Activated T-helper 17 cell treated with anti-CD3 and anti-CD28 coated beads, Interleukin-2, amount 50 U/mL, for 72 hours (primary cell): ENCODE data around the gene PARD3. TPM values are rescaled to one million over a fixed set of nuclear protein-coding genes. Genes with fewer than 3 reads are reported as not detected.
"Not testable (repeated sequence)": the region's sequence is repeated elsewhere in the genome, so short reads cannot be mapped to it uniquely, and the experiment has no call there.

Experiments
- ATAC-seq: fragments of 150-1000 bp; cut with Tn5 transposase; replicated peaks from 2 replicates; pipeline ENCODE4 v1.10.0; 2021; ENCODE audit warnings: mild to moderate bottlenecking, moderate library complexity
- H3K27ac Mint-ChIP-seq: one replicate; pipeline ENCODE4 v1.8.0; 2022; ENCODE audit warnings: mixed read lengths
- H3K27me3 Mint-ChIP-seq: one replicate; pipeline ENCODE4 v1.8.0; 2022; ENCODE audit warnings: mixed read lengths
- H3K36me3 Mint-ChIP-seq: one replicate; pipeline ENCODE4 v1.8.0; 2022; ENCODE audit warnings: low read depth, mild to moderate bottlenecking, mixed read lengths
- H3K4me1 Mint-ChIP-seq: one replicate; pipeline ENCODE4 v1.8.0; 2022; ENCODE audit warnings: mixed read lengths
- H3K4me3 Mint-ChIP-seq: one replicate; pipeline ENCODE4 v1.8.0; 2022; ENCODE audit warnings: mild to moderate bottlenecking, mixed read lengths
- H3K9me3 Mint-ChIP-seq: one replicate; pipeline ENCODE4 v1.8.0; 2022; ENCODE audit warnings: mixed read lengths
- total RNA-seq, 2 donors: library from RNA; stranded (reverse); gene quantifications; one replicate each; pipeline ENCODE4 v1.2.3, GENCODE V29; 2022

PARD3 gene
- total RNA-seq, 2 donors from 2014 or later = 0.13 to 0.24 TPM

DNA sequence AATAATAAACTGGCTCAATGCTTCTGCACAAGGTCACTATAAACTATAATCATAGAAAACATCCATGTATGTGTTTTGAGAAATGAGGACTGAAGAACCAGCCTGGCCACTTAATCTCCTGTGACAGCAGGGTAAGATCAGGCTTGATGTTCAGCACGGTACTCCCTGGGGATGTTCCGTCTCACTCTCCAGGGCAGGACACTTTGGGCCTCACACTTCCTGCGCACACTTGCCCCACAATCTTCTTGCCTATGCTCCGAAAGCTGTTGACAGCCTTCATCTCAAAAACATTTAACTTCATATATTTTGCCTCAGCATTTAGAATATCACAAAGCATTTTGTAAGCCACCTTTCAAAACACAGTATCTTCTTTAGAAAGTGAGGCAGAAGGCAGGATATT is 92.7 kb downstream of the PARD3 start:
- Mint-ChIP-seq H3K27ac (no peak overlapping the region), H3K36me3 (no peaks in the 10 kb centered on the region), H3K4me1 (no peaks in the 10 kb centered on the region), H3K27me3 (peaks cover 5% of the 10 kb centered on the region), H3K4me3 (no peak overlapping the region), H3K9me3 (no peaks in the 10 kb centered on the region)
- ATAC-seq = no peak

DNA sequence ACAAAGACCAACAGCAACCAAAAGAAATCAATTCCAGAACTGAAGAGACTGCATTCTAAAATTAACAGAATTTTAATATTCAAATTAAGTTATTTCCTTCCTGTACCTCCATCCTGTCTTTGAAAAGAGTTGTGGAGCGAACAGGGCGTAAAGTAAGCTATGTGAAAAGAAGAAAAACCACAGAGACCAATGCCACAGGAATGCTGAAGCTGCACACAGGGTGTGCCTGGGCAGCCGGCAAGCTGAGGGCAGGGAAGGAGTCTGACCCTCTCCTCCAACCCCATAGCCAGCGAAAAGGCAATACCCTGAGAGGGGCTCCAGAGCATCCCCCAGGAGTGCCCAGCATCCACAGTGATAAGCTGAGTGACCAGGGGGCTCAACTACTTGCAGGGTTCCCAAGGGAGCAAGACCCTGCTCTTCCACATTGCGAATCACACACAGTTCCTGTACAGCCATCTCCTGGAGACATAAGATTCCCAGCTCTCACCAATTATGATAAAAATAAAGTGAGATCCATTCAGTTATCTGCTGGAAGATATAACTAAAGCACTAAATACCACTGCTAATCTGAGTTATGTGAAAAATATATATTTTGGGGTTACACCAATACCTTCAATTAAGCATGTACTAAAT is 93.8 kb downstream of the PARD3 start:
- no peak for ATAC-seq
- Mint-ChIP-seq H3K27ac (no peak overlapping the region), H3K9me3 (no peaks in the 10 kb centered on the region), H3K36me3 (no peaks in the 10 kb centered on the region), H3K27me3 (peaks cover 10% of the 10 kb centered on the region), H3K4me3 (no peak overlapping the region), H3K4me1 (no peaks in the 10 kb centered on the region)

DNA sequence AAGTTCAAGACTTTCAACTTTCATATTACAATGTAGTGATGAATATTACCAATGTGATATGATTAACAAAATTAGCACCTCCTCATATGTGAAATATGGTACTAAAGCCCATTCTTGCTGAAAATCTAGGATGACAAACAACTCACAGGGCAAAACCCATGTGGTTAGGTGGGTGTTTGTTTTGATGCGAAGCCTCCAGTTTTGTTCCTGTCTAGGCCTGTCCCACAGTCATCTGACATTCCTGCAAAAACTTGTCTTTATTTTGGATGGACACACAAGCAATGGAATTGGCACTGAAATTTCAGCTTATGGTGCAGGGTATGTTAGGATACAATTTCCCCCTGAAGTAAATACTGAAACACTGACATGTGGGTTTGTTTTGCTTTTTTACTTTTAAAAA is 95.3 kb downstream of the PARD3 start:
- H3K27me3 Mint-ChIP-seq = peaks cover 12% of the 10 kb centered on the region
- ATAC-seq = no peak
- H3K36me3 Mint-ChIP-seq = no peaks in the 10 kb centered on the region
- no peak overlapping the region for H3K4me3 Mint-ChIP-seq
- H3K9me3 Mint-ChIP-seq = no peaks in the 10 kb centered on the region
- H3K27ac Mint-ChIP-seq = no peak overlapping the region
- no peaks in the 10 kb centered on the region for H3K4me1 Mint-ChIP-seq

DNA sequence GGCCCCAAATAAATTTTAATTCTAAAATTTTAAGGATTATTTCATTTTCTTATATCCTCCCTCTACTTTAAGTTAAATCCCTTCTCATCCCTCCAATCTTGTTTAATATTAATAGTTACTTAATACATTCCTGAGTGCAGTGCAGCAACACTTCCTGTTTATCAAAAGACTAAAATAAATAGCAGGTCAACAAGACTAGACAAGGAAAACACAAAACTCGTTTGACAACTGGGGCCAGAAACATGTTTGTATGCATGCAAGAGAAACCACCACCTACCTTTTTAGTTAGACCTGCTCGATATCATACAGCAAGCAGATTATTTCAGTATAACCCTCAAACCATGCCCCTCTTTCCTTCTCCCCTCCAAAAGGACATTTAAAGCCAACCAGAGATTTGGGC is 95.8 kb downstream of the PARD3 start:
- no peak overlapping the region for H3K27ac Mint-ChIP-seq
- H3K9me3 Mint-ChIP-seq = no peaks in the 10 kb centered on the region
- peaks cover 12% of the 10 kb centered on the region for H3K27me3 Mint-ChIP-seq
- ATAC-seq = no peak
- H3K4me3 Mint-ChIP-seq = no peak overlapping the region
- no peaks in the 10 kb centered on the region for H3K36me3 Mint-ChIP-seq
- H3K4me1 Mint-ChIP-seq = no peaks in the 10 kb centered on the region

DNA sequence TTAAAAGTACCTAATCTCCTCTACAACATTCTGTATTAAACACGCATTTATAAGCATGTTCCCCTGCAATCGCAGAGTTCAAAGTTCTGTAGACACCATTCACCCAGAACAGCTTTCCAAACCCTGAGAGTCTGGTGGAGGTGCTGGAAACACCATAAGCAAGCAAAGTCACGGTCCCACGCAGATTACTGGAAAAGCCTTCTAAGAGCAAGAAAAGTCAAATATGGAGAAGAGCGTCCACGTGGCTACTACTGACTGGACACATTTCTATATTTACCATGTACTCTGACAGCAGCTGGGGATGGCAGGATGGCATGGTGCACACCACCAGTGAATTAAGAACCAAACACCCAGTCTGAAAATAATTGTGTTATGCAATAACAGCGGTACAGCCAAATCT is 97.7 kb downstream of the PARD3 start:
- Mint-ChIP-seq H3K4me3 (no peak overlapping the region), H3K4me1 (no peaks in the 10 kb centered on the region), H3K27me3 (peaks cover 8% of the 10 kb centered on the region), H3K27ac (no peak overlapping the region), H3K9me3 (no peaks in the 10 kb centered on the region), H3K36me3 (no peaks in the 10 kb centered on the region)
- ATAC-seq = no peak

DNA sequence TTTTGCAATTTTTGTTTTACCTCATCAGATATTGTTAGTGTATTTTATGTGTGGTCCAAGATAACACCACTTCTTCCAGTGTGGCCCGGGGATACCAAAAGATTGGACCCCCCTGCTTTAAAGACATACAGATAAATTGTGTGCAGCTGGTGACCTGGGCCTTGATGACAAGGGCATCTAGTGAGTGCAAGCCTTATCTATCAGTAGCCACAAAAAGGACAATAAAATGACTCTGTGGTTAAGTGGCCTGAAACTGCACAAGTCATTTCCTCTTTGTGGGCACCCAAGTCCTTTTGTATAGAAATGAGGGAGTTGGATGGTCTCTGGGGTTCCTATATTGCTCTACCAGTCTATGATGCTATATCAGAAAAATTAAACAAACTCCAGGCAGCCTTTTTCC is 98.1 kb downstream of the PARD3 start:
- no peak overlapping the region for H3K27ac Mint-ChIP-seq
- no peak overlapping the region for H3K4me3 Mint-ChIP-seq
- no peaks in the 10 kb centered on the region for H3K4me1 Mint-ChIP-seq
- no peaks in the 10 kb centered on the region for H3K9me3 Mint-ChIP-seq
- ATAC-seq = no peak
- no peaks in the 10 kb centered on the region for H3K36me3 Mint-ChIP-seq
- H3K27me3 Mint-ChIP-seq = peaks cover 8% of the 10 kb centered on the region

DNA sequence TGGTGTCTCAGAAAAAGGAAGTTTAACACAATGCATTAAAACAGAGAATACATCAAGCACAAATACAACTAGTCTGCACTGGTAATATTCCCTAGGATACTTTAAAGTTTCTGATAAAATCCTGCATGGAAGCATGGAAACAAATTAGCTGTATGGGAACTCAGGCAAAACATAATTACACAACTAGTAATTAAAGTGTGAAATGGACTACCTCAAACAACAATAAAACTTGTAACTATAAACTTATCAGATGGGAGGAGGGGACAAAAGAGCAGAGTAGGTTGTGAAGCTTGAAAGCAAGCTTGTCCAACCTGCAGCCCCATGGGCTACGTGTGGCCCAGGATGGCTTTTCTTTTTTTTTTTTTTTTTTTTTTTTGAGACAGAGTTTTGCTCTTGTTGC is 98.9 kb downstream of the PARD3 start:
- no peak overlapping the region for H3K27ac Mint-ChIP-seq
- no peaks in the 10 kb centered on the region for H3K4me1 Mint-ChIP-seq
- H3K4me3 Mint-ChIP-seq = no peak overlapping the region
- peaks cover 8% of the 10 kb centered on the region for H3K27me3 Mint-ChIP-seq
- ATAC-seq = no peak
- H3K9me3 Mint-ChIP-seq = no peaks in the 10 kb centered on the region
- H3K36me3 Mint-ChIP-seq = no peaks in the 10 kb centered on the region

DNA sequence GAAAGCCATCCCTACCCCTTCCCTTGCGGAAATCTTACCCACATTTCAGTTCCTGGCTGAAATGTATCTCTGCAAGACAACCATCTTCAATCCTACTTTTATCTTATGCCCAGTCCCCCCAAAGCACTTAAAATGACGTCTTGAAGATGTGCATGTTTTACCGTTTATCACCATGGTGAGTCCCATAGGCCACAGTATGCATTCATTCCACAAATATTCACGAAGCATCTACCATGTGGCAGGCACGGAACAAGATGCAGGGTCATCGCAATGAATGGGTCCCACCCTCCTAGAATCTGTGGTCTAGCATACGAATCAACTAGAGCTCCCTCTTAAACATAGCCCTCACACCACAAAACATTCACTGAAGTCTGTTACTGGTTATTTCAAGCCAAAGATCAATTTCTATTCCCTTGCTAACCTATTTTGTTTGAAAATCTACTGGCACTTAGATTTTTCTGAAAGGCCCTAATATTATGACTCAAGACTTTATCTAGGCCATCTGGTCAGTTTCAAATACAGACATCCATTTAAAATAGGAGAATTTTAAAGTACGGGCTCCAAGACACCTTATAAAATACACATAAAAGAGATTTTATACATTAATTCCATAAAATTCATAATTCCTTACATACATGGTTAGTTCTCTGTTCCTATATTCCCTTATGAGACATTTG is 99.4 kb downstream of the PARD3 start:
- H3K9me3 Mint-ChIP-seq = no peaks in the 10 kb centered on the region
- H3K27ac Mint-ChIP-seq = no peak overlapping the region
- H3K27me3 Mint-ChIP-seq = peaks cover 8% of the 10 kb centered on the region
- H3K4me1 Mint-ChIP-seq = no peaks in the 10 kb centered on the region
- ATAC-seq = no peak
- no peaks in the 10 kb centered on the region for H3K36me3 Mint-ChIP-seq
- H3K4me3 Mint-ChIP-seq = no peak overlapping the region

DNA sequence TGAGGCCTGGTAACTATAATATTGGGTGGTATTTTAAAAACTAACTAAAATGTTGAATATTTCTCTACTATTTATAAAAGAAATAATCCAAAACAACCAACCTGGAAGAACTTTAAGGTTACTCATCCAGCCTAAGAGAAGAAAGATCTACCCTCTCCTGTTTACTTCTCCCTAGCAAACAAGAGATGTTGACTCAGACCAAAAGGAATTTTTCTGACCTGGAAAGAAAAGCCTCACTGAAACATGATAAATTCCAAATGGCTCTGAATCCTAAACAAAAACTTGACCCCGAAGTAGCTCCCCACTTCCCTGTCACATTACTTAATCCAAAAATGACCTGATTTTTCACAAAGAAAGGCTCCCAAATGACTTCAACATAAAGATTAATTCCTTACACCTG is 101.2 kb downstream of the PARD3 start:
- ATAC-seq = no peak
- Mint-ChIP-seq H3K4me3 (no peak overlapping the region), H3K27ac (no peak overlapping the region), H3K9me3 (no peaks in the 10 kb centered on the region), H3K27me3 (peaks cover 8% of the 10 kb centered on the region), H3K4me1 (no peaks in the 10 kb centered on the region), H3K36me3 (no peaks in the 10 kb centered on the region)

DNA sequence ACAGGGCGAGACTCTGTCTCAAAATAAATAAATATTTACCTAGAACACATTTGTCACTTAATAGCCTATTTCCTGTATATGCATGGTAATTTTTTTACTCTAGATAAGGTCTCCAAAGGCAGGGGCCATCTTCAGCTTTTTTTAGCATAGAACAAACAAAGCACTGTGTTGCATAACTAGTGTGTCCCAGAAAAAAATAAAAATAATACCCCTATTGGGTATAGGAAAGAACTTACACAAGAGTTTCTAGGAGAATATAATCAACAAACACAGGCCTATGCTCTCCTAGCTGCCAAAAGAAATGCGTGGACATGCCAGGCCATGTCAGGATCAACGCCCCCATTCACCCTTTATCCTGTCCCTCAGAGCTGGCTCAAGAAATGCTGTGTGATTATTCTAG is 103.6 kb downstream of the PARD3 start:
- peaks cover 9% of the 10 kb centered on the region for H3K27me3 Mint-ChIP-seq
- H3K4me1 Mint-ChIP-seq = no peaks in the 10 kb centered on the region
- H3K27ac Mint-ChIP-seq = no peak overlapping the region
- H3K4me3 Mint-ChIP-seq = no peak overlapping the region
- no peaks in the 10 kb centered on the region for H3K36me3 Mint-ChIP-seq
- no peak for ATAC-seq
- H3K9me3 Mint-ChIP-seq = no peaks in the 10 kb centered on the region

DNA sequence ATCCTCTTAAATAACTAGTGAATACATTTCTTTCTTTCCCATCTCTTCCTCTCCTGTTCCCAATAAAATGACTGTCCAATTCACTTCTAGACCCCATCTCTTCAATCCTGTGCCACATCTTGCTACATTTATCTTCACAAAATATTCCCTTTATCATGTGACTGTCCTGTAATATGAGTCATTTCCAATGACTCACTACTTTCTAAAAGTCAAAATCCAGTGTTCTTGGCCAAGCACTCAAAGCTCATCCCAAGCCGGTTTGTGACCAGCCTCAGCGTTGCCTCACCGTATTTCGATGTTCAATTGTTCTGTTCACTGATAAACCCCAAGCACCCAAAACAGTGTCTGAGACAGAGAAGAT is 104.7 kb downstream of the PARD3 start:
- ATAC-seq = no peak
- Mint-ChIP-seq H3K9me3 (no peaks in the 10 kb centered on the region), H3K27ac (no peak overlapping the region), H3K27me3 (peaks cover 6% of the 10 kb centered on the region), H3K36me3 (no peaks in the 10 kb centered on the region), H3K4me3 (no peak overlapping the region), H3K4me1 (peaks cover 4% of the 10 kb centered on the region)

DNA sequence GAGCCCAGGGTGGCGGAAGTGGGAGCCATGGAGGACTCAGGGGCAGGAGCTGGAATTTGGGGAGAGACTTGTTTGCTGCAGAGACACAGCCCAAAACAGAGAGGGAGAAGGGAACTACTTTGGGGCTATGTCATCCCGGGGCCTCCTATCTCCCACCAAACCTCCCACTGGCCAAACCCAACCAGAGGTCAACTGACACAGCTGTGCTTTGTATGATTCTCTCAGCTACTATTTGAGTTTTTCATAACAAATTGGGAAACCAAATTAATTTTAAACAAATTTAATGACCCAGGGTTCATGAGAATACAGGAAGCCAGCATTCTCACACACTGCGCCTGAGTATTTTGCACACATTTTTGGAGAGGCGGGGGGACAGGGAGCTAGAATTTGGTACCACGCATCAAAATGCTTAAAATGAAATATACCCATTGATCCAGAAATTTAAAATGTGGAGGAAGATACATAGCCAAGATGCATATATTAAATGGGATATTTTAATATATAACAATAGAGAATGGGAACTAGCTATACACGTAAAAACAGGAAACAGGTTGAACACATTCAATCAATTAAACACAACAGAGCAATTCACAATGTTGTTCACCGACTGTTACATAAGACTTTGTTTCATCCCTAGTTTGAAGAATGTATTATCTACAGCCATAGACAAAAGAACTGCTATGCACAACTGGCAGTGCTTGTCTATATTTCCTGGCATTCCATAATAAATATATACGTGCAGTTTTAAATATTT is 105.3 kb downstream of the PARD3 start:
- no peak for ATAC-seq
- Mint-ChIP-seq H3K27ac (no peak overlapping the region), H3K4me1 (peaks cover 4% of the 10 kb centered on the region), H3K9me3 (no peaks in the 10 kb centered on the region), H3K36me3 (no peaks in the 10 kb centered on the region), H3K27me3 (peaks cover 6% of the 10 kb centered on the region), H3K4me3 (no peak overlapping the region)

DNA sequence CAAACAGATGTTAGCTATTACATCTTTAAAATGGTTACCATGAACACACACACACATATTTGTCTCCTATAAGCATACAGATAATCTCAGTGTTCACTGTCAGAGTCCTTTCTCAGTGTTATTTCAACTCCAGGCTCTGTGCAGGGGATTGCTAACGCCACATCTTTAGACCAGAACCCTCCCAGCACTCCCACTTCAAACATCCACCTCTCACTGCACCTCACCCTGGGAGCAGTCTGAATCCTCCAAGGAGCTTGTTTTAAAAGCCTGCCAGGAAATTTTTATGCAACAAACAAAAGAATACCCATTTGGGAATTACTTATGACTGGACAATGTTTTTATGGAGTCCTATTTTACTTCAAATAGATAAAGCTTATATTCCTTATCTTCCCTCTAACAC is 107.4 kb downstream of the PARD3 start:
- Mint-ChIP-seq H3K4me3 (no peak overlapping the region), H3K36me3 (no peaks in the 10 kb centered on the region), H3K27me3 (peaks cover 6% of the 10 kb centered on the region), H3K4me1 (peaks cover 4% of the 10 kb centered on the region), H3K9me3 (no peaks in the 10 kb centered on the region), H3K27ac (no peak overlapping the region)
- ATAC-seq = no peak

DNA sequence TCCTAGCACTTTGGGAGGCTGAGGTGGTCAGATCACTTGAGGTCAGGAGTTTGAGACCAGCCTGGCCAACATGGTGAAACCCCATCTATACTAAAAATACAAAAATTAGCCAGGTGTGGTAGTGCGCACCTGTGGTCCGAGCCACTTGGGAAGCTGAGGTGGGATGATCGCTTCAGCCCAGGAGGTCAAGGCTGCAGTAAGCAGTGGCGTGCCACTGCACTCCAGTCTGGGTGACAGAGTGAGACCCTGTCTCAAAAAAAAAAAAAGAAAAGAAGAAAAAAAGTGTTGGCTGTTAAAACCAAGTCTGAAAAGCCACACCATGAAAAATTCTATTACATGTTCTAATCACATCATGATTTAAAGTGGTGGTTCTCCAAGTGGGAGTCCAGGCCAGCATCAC is 108.1 kb downstream of the PARD3 start:
- not testable (repeated sequence) for H3K4me1 Mint-ChIP-seq, ATAC-seq, H3K9me3 Mint-ChIP-seq, H3K27me3 Mint-ChIP-seq, H3K4me3 Mint-ChIP-seq, H3K36me3 Mint-ChIP-seq, H3K27ac Mint-ChIP-seq

DNA sequence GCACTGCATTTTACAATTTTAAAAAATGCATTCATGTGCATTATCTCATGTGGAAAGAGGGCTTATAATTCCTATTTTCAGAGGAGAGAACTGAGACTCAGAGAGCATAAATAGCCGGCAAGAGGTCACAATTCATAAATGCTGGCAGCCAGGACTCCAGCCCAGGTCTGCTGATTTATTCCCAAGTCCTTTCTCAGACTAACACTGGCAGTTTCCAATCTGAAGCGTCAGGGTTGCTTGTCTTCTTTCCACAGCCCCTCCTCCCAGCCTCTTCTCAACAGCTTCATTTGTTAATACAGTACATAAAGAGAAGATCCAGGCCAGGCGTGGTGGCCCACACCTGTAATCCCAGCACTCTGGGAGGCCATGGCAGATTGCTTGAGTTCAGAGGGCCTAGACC is 108.9 kb downstream of the PARD3 start:
- no peak for ATAC-seq

More for the DNA sequence above, 108.9 kb downstream of the PARD3 start:
- Mint-ChIP-seq H3K4me3 (no peak overlapping the region), H3K4me1 (peaks cover 4% of the 10 kb centered on the region), H3K36me3 (no peaks in the 10 kb centered on the region), H3K27me3 (peaks cover 6% of the 10 kb centered on the region), H3K27ac (no peak overlapping the region), H3K9me3 (no peaks in the 10 kb centered on the region)
